HuH-7.5 (cell line): Measurements from ENCODE around the gene CALHM2.

ENCODE experiments used
- DNase-seq: peaks from one replicate; pipeline ENCODE4 v3.0.0; 2011; ENCODE audit warnings: low spot score

Gene CALHM2

GRCh38 chr10:103476046-103476768, 24.0 kb upstream of the CALHM2 start:
- no peak for DNase-seq

DNA sequence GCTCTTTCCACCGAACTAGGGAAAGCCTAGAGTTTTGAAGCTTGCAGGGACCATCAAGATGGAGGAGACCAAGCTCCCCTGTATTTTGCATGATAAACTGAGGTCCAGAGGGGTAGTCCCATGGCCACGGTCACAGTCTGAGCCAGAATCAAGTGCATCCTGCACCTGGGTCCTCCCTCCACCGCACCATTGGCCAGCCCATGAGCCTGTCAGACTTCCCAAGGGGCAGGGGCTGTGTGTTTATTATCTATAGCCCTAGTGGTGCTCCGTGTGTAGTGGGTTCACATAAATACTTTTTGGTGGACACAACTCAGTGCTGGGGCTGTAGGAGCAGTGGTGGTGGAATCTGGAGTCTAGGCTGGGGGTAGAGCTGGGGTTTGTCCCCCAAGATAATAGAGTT, 23.3 kb upstream of the CALHM2 start:
- DNase-seq: no peak

GRCh38 chr10:103474077-103474476, 21.9 kb upstream of the CALHM2 start:
- DNase-seq: no peak

DNA sequence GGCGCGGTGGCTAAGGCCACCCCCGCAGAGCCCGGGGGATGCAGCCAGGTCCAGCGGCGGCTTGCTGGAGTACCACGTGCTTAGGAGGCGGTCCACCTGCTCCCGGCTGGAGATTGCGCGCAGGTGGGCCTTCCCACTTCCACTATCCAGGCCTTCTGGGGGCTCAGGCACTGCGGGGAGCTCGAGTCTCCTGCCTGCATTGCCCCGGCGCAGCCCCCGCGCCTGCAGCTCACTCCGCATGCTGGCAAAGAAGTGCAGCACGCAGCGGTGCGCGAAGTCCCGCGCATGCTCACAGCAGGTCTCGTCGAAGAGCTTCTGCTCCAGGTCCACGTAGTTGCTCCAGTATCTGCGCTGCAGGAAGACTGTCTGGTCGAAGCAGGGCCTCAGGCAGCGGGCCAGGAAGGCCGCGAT, 21.1 kb upstream of the CALHM2 start:
- DNase-seq: no peak

- no peak for DNase-seq
Measured at GRCh38 chr10:103472005-103472404, 19.8 kb upstream of the CALHM2 start.

DNA sequence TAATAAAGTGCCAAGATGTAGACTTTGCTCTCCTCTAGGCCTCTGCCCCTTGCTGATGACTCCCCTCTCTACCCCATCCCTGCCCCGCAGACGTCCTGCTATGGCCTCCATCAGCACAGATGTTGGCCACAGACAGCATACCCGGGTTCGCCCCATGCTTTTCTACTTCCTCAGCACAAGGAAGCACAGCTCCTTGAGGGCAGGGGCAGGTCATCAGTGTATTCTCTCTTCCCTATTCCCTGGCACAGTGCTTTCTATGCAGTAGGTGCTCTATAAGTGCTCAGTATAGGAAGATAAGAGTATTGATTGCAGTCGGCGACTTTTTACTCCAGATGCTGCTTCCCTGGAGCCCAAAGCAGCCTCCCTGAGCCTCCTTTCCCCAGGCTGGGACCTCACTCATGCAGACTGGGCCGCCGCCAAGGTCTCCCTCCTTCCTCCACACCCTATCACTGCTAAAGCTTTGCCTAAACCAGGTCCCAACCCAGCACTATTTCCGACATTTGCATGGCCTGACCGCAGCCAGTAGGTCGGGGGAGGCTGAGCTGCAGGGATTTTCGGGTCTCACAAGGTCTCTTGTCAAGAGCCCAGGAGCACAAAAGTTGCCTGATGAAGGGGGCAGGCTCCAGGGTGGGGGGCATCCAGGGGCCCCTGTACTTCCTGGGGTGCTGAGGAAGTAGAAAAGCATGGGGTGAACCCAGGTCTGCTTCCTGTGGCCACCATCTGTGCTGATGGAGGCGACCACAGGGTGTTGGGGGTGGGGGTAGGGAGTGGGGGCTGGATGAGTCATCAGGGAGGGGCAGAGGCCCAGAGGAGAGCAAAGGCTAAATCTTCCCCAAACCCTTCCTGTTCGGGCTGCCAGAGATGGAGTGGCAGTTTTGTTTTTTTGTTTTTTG, 18.8 kb upstream of the CALHM2 start:
- no peak for DNase-seq

GRCh38 chr10:103469201-103469600, 17.0 kb upstream of the CALHM2 start:
- no peak for DNase-seq

DNA sequence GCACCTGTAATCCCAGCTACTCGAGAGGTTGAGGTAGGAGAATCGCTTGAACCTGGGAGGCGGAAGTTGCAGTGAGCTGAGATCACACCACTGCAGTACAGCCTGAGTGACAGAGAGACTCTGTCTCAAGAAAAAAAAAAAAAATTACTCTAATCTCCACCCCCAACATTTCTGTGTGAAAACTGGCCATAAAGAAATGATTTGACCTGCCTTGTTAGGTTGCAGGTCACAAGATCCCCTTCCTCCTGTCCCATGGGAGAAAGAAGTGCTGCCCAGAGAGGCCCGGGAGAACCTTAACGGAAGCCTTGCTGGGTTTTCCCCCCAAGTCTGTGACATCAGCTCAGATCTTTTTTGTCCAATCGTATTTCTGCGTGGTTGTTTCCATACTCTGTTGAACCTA, 15.2 kb upstream of the CALHM2 start:
- no peak for DNase-seq

DNA sequence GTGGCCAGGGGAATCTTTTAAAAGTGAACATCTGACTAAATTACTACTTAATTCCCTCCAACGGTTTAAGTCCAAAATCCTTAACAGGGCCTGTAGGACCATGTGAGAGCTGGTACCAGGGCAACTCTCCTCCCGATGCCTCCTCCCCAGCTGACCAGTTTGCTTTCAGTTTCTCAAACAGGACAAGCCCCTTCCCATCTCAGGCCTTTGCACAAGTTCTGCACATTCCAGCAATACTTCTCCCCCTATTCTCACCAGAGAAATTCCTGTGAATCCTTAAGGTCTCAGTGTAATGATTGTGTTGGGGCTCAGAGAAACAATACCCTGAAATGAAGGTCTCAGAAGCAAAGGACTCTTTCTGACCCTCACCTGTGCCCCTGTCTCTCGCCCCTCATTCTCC, 14.6 kb upstream of the CALHM2 start:
- DNase-seq: no peak

GRCh38 chr10:103465411-103466179, 13.4 kb upstream of the CALHM2 start:
- DNase-seq: no peak

- no peak for DNase-seq
Measured at GRCh38 chr10:103463499-103463898, 11.3 kb upstream of the CALHM2 start.

DNA sequence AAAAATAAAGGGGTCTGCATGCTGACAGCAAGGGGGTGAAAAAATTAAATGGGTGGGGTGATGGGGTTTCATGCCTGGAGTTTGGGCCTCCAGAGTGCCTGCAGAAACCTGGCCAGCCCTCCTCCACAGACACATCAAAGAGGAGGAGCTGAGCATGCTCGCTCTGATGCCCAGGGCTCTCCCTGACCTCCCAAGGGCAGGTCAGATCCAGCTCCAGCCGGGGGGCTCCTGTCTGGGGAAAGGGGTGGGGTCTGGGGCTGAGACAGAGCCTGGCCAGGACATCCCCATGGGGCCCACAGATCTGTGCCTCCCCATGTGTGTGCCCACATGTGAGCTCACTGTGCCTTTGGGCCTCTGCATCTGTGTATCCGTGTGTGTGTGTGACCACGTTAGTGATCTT, 7.4 kb upstream of the CALHM2 start:
- DNase-seq: no peak

GRCh38 chr10:103458720-103459119, 6.5 kb upstream of the CALHM2 start, which contains the start of gene CALHM1:
CALHM1 (minus strand) TSS chr10:103458900; CDS start chr10:103458751, 149 bp downstream.
- DNase-seq: no peak

DNA sequence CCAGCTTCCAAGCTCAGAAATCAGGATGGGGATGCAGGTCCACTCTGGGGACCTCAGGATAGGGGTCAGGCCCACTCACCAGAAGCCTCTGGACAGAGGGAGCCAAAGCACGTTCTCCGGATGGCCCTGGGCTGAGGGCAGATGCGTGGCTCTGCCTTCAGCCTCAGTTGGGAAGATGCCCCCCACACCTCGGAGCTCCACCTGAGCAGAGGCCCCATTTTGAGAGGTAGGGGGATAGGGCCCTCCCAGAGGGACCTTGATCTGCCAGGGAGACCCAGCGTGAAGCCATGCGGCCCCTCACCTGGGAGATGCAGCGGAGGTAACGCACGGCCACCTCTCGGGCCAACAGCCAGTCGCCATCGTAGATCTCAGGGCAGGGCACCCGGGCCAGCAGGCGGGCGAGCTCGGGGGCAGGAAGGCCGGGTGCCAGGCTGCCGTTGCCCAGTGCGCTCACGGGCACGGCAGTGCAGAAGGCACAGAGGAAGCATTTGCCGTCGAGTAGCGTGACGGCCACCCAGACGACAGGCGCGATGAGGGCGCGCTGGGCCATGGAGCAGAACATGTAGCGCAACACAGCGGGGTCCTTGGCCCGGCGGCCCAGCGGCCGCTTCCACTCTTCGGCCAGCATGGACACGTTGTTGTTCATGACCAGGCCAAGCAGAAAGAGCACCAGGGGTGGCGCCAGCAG, 5.9 kb upstream of the CALHM2 start:
- no peak for DNase-seq

GRCh38 chr10:103457176-103457712, 5.1 kb upstream of the CALHM2 start:
- DNase-seq: no peak

DNA sequence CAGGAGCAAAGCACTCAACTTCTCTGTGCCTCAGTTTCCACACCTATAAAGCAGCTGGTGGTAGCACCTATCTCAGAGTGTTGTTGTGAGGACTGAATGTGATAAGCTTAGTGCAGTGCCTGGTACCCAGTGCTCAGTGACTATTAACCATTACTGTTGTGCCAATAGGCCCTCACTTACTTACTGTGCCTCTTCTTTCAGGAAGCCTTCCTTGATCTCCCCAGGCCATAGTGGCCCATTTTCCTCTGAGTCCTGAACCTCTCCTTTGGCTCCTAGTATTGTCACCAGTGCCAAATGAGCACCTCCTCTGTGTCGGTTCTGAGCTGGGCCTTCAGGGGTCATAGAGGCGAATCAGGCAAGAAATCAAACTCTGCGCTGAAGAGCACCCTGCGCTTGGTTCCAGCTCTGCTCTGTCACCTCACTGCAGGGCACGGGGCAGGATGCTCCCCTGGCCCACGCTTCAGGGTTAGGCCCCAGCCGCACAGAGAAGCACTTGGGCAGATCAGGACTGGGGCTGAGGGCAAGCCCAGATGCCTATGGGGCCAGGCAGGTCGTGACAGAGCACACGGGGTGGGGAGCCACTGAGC, 4.0 kb upstream of the CALHM2 start:
- no peak for DNase-seq

GRCh38 chr10:103455235-103455634, 3.1 kb upstream of the CALHM2 start:
- DNase-seq: no peak

- no peak for DNase-seq
Measured at GRCh38 chr10:103454026-103454425, 1.9 kb upstream of the CALHM2 start.

DNA sequence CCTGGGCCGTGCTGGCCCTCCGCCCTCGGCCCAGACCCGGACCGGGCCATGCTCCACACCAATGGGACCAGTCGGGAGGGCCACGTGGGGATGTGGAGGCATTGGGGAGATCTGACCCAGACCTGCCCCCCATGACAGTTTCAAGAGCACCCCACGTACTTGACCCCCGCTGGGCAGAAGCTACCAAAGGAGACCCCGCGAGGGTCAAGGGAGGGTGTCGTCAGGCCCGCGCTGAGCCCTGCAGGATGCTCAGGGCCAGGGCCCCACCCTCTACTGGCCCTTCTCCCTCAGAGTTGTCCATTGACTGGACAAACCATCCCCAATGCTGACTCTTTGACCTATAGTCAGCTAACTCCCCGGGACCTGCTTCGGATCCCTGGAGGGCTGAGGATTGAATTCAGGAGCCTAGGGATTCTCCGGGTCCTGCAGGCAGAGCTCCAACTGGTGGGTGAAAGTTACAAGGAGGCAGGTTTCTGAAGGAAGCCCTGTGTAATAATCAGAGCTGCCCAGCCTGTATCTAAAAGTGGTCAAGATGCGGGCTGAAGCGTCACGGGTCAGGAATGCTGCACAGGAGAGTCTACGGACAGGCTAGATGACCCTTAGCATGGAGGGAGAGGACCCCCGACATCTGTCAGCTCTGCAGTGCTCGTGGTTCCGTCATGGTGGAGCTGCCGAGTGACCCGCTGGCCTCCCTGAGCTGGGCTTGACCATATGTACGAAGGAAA, 498 bp upstream of the CALHM2 start:
- DNase-seq: peak; percentile 47

GRCh38 chr10:103451091-103451813, 918 bp downstream of the CALHM2 start:
- DNase-seq: peak; percentile 54
